Measurements from ENCODE around the gene AMFR.

Gene AMFR

DNA sequence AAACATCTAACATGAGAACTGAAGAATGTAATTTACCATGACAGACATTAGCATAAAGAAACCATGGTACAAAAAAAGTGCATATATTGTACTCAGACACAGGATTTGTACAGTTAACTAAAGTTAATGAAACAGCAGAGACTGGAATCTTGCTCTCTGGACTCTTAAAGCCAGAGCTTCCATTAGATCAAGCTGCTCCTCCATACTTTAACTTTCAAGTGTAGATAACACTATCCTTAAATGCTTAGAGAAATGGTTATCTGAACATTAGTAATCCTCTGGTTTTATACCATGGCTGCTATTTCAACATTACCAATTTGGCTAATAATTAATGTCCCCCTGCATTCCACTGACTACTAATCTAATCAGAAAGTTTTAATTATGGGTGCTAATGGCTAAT is 22.7 kb upstream of the AMFR start:
- Histone ChIP-seq H3K4me1 (ENCODE audit: insufficient read depth, insufficient read length) (no peaks in the 10 kb centered on the region), H3K36me3 (ENCODE audit: insufficient read depth, insufficient read length, low read length) (peaks cover 49% of the 10 kb centered on the region), H3K9me3 (ENCODE audit: insufficient read depth, low read length) (no peaks in the 10 kb centered on the region), H3K9ac (ENCODE audit: insufficient read length, low read depth) (no peak overlapping the region), H3K27me3 (ENCODE audit: insufficient read depth, insufficient read length) (no peaks in the 10 kb centered on the region), H3K4me3 (ENCODE audit: insufficient read length, low read depth) (no peak overlapping the region)
- no peak for TF ChIP-seq YY1 (IDR thresholded peaks at IDR 0.05; ENCODE audit: insufficient read depth, insufficient read length)
- no peak for DNase-seq (ENCODE audit: low read depth, low spot score)

DNA sequence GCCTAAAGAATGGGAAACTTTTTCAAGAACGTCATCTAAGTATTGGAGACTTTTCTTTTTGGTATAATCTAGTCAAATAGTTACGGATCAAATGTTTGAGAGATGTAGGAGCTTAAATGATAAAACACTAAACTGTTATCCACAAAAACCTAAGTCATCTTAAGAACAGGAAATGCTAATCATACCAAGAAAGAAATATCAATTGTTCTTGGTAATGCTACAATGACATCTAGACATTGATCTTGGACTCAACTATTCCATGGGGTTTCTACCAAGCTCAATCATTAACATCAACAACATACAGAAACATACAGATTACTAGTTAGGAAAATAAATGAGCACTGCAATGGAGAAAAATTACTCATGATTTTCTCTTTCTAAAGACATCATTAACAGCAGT is 21.9 kb upstream of the AMFR start:
- no peaks in the 10 kb centered on the region for H3K27me3 ChIP-seq (ENCODE audit: insufficient read depth, insufficient read length)
- no peak overlapping the region for H3K9ac ChIP-seq (ENCODE audit: insufficient read length, low read depth)
- no peak overlapping the region for H3K4me3 ChIP-seq (ENCODE audit: insufficient read length, low read depth)

DNA sequence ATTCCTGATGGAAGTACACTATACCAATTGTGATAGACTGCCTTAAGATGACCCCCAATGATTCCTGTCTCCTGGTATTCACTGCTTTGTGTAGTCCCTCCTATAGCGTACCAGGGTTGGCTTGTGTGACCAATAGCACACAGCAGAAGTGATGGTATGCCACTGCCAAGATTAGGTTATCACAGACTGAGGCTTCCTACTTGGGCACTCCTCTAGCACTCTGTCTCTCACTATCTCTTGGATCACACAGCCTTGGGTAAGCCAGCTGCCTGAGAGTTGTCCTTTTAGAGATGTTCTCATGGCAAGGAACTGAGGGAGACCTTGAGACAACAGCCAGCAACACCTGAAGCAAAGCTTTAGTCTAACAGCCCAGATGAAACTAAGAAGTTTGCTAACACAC is 12.7 kb upstream of the AMFR start:
- TF ChIP-seq SUZ12 (IDR thresholded peaks at IDR 0.05; ENCODE audit: extremely low read depth, insufficient read depth, insufficient read length) (no peak), YY1 (IDR thresholded peaks at IDR 0.05; ENCODE audit: insufficient read depth, insufficient read length) (no peak), ZNF274 (IDR thresholded peaks at IDR 0.05; ENCODE audit: low read depth, low read length) (no peak)
- DNase-seq (ENCODE audit: low read depth, low spot score): no peak
- Histone ChIP-seq H3K9ac (ENCODE audit: insufficient read length, low read depth) (no peak overlapping the region), H3K36me3 (ENCODE audit: insufficient read depth, insufficient read length, low read length) (peaks cover 78% of the 10 kb centered on the region), H3K27me3 (ENCODE audit: insufficient read depth, insufficient read length) (no peaks in the 10 kb centered on the region), H3K4me3 (ENCODE audit: insufficient read length, low read depth) (no peak overlapping the region), H3K4me1 (ENCODE audit: insufficient read depth, insufficient read length) (no peaks in the 10 kb centered on the region), H3K9me3 (ENCODE audit: insufficient read depth, low read length) (no peaks in the 10 kb centered on the region)

More for the DNA sequence above, 21.9 kb upstream of the AMFR start:
- peaks cover 48% of the 10 kb centered on the region for H3K36me3 ChIP-seq (ENCODE audit: insufficient read depth, insufficient read length, low read length)
- no peaks in the 10 kb centered on the region for H3K4me1 ChIP-seq (ENCODE audit: insufficient read depth, insufficient read length)
- no peak for DNase-seq (ENCODE audit: low read depth, low spot score)
- TF ChIP-seq ZNF274 (IDR thresholded peaks at IDR 0.05; ENCODE audit: low read depth, low read length) (no peak), SUZ12 (IDR thresholded peaks at IDR 0.05; ENCODE audit: extremely low read depth, insufficient read depth, insufficient read length) (no peak), YY1 (IDR thresholded peaks at IDR 0.05; ENCODE audit: insufficient read depth, insufficient read length) (no peak)
- H3K9me3 ChIP-seq (ENCODE audit: insufficient read depth, low read length): no peaks in the 10 kb centered on the region

DNA sequence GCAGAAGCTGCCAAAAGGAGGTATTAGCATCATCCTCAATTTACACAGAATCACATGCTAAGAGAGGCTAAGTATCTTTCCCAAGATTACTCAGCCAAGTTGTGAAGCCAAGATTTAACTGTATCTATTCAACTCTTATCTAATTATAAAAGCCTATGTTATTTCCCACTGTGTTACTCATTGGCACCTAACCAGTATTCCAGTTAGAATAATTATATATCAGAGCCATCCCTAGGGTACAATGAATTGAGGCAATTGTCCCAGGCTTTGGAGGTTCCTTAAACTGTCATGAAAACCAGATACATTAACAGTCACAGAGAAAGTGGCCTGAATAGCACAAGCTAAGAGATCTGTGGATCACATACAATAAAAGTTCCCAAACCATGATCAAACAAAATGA is 10.9 kb upstream of the AMFR start:
- H3K36me3 ChIP-seq (ENCODE audit: insufficient read depth, insufficient read length, low read length): peaks cover 80% of the 10 kb centered on the region
- TF ChIP-seq SUZ12 (IDR thresholded peaks at IDR 0.05; ENCODE audit: extremely low read depth, insufficient read depth, insufficient read length): no peak
- TF ChIP-seq YY1 (IDR thresholded peaks at IDR 0.05; ENCODE audit: insufficient read depth, insufficient read length): no peak
- TF ChIP-seq ZNF274 (IDR thresholded peaks at IDR 0.05; ENCODE audit: low read depth, low read length): no peak

DNA sequence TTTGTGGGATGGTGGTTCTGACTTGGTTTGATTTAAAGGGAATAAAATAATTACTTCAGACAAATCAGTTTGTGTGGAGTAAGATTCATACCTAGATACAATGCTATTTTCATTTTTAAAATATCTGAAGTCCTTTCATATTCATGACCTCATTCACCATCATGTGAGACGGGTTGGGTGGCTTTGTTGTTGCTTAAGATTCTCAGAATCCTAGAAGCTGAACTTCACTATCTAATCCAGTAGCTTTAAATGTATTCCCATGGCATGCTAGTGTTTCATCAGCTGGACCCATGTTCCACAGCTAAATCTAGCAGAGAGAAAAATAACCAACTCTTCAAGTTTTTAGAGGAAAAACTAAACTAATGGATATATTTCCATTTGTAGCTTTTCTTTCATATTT is 2.7 kb upstream of the AMFR start:
- H3K4me3 ChIP-seq (ENCODE audit: insufficient read length, low read depth): no peak overlapping the region
- H3K9me3 ChIP-seq (ENCODE audit: insufficient read depth, low read length): no peaks in the 10 kb centered on the region
- peaks cover 28% of the 10 kb centered on the region for H3K36me3 ChIP-seq (ENCODE audit: insufficient read depth, insufficient read length, low read length)
- no peaks in the 10 kb centered on the region for H3K4me1 ChIP-seq (ENCODE audit: insufficient read depth, insufficient read length)
- TF ChIP-seq YY1 (IDR thresholded peaks at IDR 0.05; ENCODE audit: insufficient read depth, insufficient read length) (no peak), ZNF274 (IDR thresholded peaks at IDR 0.05; ENCODE audit: low read depth, low read length) (no peak), SUZ12 (IDR thresholded peaks at IDR 0.05; ENCODE audit: extremely low read depth, insufficient read depth, insufficient read length) (no peak)
- no peak overlapping the region for H3K9ac ChIP-seq (ENCODE audit: insufficient read length, low read depth)
- H3K27me3 ChIP-seq (ENCODE audit: insufficient read depth, insufficient read length): no peaks in the 10 kb centered on the region
- no peak for DNase-seq (ENCODE audit: low read depth, low spot score)

More for the DNA sequence above, 10.9 kb upstream of the AMFR start:
- Histone ChIP-seq H3K4me1 (ENCODE audit: insufficient read depth, insufficient read length) (no peaks in the 10 kb centered on the region), H3K4me3 (ENCODE audit: insufficient read length, low read depth) (no peak overlapping the region), H3K27me3 (ENCODE audit: insufficient read depth, insufficient read length) (no peaks in the 10 kb centered on the region), H3K9ac (ENCODE audit: insufficient read length, low read depth) (no peak overlapping the region), H3K9me3 (ENCODE audit: insufficient read depth, low read length) (no peaks in the 10 kb centered on the region)
- no peak for DNase-seq (ENCODE audit: low read depth, low spot score)

DNA sequence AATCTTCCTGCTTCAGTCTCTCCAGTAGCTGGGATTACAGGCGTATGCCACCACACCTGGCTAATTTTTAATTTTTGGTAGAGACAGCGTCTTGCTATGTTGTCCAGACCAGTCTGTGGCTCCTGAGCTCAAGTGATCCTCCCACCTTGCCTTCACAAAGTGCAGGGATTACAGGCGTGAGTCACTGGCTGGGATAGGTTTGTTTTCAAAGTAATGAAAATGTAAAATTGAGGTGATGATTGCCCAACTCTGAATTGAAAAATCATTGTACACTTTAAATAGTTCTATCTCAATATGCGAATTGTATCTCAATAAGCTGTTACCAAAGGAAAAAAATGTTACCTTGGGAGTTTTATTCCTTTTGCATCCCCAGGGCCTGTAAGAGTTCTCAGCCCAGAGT is 1.2 kb upstream of the AMFR start:
- TF ChIP-seq SUZ12 (IDR thresholded peaks at IDR 0.05; ENCODE audit: extremely low read depth, insufficient read depth, insufficient read length): no peak
- TF ChIP-seq ZNF274 (IDR thresholded peaks at IDR 0.05; ENCODE audit: low read depth, low read length): no peak
- no peak for TF ChIP-seq YY1 (IDR thresholded peaks at IDR 0.05; ENCODE audit: insufficient read depth, insufficient read length)

DNA sequence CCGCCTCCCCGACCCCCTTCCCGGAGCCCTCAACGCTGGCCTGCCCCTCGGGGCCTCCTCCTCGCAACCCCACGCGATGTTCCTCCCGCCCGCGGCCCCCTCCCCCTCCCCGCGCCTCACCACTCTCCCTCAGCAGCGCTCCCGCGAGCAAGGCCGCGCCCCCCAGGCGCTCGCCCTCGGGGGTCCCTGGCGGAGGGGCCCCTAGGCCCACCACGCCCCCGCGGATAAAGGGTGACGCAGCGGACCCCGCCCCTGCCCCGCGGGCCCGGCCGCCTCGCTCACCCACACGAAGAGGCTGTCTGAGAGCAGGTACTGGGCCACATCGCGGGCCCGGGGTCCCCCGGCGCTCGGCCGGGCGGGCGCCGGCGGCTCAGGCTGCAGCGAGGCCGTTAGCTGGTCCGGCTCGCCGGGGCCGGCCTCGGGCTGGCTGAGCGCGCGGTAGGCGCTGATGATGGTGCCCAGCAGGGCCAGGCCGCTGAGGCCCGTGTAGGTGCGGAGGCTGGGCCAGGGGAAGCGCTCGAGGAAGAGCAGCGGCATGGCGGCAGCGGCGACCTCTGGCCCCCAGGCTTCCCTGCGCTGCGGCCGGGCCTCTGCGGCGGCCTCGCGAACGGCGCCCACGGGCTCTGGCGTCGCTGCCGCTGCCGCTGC is 430 bp downstream of the AMFR start:
- no peak for TF ChIP-seq SUZ12 (IDR thresholded peaks at IDR 0.05; ENCODE audit: extremely low read depth, insufficient read depth, insufficient read length)
- no peak for TF ChIP-seq ZNF274 (IDR thresholded peaks at IDR 0.05; ENCODE audit: low read depth, low read length)
- no peak for TF ChIP-seq YY1 (IDR thresholded peaks at IDR 0.05; ENCODE audit: insufficient read depth, insufficient read length)
- Histone ChIP-seq H3K4me3 (ENCODE audit: insufficient read length, low read depth) (peak overlapping the region; percentile 83), H3K27me3 (ENCODE audit: insufficient read depth, insufficient read length) (no peaks in the 10 kb centered on the region), H3K9me3 (ENCODE audit: insufficient read depth, low read length) (no peaks in the 10 kb centered on the region), H3K4me1 (ENCODE audit: insufficient read depth, insufficient read length) (no peaks in the 10 kb centered on the region), H3K36me3 (ENCODE audit: insufficient read depth, insufficient read length, low read length) (no peaks in the 10 kb centered on the region), H3K9ac (ENCODE audit: insufficient read length, low read depth) (peak overlapping the region; percentile 94)
- no peak for DNase-seq (ENCODE audit: low read depth, low spot score)

More for the DNA sequence above, 1.2 kb upstream of the AMFR start:
- H3K9me3 ChIP-seq (ENCODE audit: insufficient read depth, low read length): no peaks in the 10 kb centered on the region
- no peaks in the 10 kb centered on the region for H3K27me3 ChIP-seq (ENCODE audit: insufficient read depth, insufficient read length)
- DNase-seq (ENCODE audit: low read depth, low spot score): no peak
- H3K36me3 ChIP-seq (ENCODE audit: insufficient read depth, insufficient read length, low read length): peaks cover 13% of the 10 kb centered on the region
- no peak overlapping the region for H3K4me3 ChIP-seq (ENCODE audit: insufficient read length, low read depth)
- no peaks in the 10 kb centered on the region for H3K4me1 ChIP-seq (ENCODE audit: insufficient read depth, insufficient read length)
- H3K9ac ChIP-seq (ENCODE audit: insufficient read length, low read depth): no peak overlapping the region
